ENCODE measurements around the gene GALNT9. TPM values are rescaled to one million over a fixed set of nuclear protein-coding genes. Genes with fewer than 3 reads are reported as not detected.
A peak's percentile ranks its signal among the peaks of the same experiment; 100 is the strongest.

The GALNT9 gene
- total RNA-seq, 6 experiments from 2014 or later = not detected

- DNase-seq (peak in 1 of 3 donors; percentile 44), ATAC-seq (no peak)
- 40% methylated on average over 4 of the region's 30 CpGs for WGBS (ENCODE audit: insufficient coverage, low coverage, low lambda C conversion rate, missing lambda C conversion rate)
- intact Hi-C loops (cut with DNase I) = no loop called here
- Histone ChIP-seq H3K36me3 (no peaks in the 10 kb centered on the region), H3K27ac (no peak overlapping the region), H3K4me3 (no peak overlapping the region), H3K27me3 (no peaks in the 10 kb centered on the region), H3K4me1 (no peaks in the 10 kb centered on the region), H3K9me3 (no peaks in the 10 kb centered on the region)
- TF ChIP-seq, protein P1, sequence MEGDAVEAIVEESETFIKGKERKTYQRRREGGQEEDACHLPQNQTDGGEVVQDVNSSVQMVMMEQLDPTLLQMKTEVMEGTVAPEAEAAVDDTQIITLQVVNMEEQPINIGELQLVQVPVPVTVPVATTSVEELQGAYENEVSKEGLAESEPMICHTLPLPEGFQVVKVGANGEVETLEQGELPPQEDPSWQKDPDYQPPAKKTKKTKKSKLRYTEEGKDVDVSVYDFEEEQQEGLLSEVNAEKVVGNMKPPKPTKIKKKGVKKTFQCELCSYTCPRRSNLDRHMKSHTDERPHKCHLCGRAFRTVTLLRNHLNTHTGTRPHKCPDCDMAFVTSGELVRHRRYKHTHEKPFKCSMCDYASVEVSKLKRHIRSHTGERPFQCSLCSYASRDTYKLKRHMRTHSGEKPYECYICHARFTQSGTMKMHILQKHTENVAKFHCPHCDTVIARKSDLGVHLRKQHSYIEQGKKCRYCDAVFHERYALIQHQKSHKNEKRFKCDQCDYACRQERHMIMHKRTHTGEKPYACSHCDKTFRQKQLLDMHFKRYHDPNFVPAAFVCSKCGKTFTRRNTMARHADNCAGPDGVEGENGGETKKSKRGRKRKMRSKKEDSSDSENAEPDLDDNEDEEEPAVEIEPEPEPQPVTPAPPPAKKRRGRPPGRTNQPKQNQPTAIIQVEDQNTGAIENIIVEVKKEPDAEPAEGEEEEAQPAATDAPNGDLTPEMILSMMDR (IDR thresholded peaks at IDR 0.05) = no peak
- no peak for TF ChIP-seq POLR2A (IDR thresholded peaks at IDR 0.05)
These were observed 161.6 kb downstream of the GALNT9 start for GRCh38 chr12:132167611-132168310.

- TF ChIP-seq, protein P1 (IDR thresholded peaks at IDR 0.05) = no peak
- no peak for TF ChIP-seq POLR2A (IDR thresholded peaks at IDR 0.05)
- ATAC-seq (no peak), DNase-seq (peak in 1 of 3 donors; percentile 37)
- 86% methylated on average over 6 of the region's 10 CpGs for WGBS (ENCODE audit: insufficient coverage, low coverage, low lambda C conversion rate, missing lambda C conversion rate)
- Histone ChIP-seq H3K36me3 (no peaks in the 10 kb centered on the region), H3K9me3 (no peaks in the 10 kb centered on the region), H3K4me3 (no peak overlapping the region), H3K4me1 (peaks cover 0 to 4% (median 0%) of the 10 kb centered on the region in 4 donors), H3K27ac (no peak overlapping the region), H3K27me3 (no peaks in the 10 kb centered on the region)
- intact Hi-C loops (cut with DNase I) = no loop called here
These were observed 162.4 kb downstream of the GALNT9 start for GRCh38 chr12:132166801-132167591.

DNA sequence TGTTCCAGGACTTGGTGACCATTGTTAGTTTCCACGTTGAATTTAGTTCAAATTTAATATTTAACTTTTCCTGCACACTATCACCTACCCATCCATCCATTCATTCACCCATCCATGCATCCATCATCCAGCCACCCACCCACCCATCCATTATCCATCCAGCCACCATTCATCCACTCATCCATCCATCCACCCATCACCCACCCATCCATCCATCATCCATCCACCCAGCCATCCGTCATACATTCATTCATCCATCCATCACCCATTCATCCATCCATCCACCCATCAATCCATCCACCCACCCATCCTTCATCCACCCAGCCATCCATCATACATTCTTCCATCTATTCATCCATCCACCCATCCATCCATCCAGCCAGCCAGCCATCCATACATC, 163.3 kb downstream of the GALNT9 start:
- no peaks in the 10 kb centered on the region for H3K36me3 ChIP-seq
- DNase-seq = no peak

DNA sequence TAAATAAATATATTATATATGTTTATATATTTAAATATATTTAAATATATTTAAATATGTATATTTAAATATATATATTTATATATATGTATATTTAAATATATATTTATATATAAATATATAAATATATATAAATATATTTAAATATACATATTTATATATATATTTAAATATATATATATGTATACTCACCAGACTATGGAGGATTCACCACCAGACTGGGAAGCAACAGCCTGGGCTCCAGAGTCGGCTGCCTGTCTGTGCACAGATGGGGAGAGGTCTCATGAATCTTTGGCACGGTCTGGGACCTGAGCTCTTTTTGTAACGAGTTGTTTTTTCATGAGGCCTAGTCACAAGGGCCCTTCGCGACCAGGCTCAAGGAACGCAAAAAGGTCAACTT, 163.8 kb downstream of the GALNT9 start:
- H3K4me1 ChIP-seq = peaks cover 0 to 4% (median 0%) of the 10 kb centered on the region in 4 donors

More for the DNA sequence above, 163.3 kb downstream of the GALNT9 start:
- 80% methylated on average over 2 of the region's 2 CpGs for WGBS (ENCODE audit: insufficient coverage, low coverage, low lambda C conversion rate, missing lambda C conversion rate)
- ATAC-seq = no peak
- no peak for TF ChIP-seq POLR2A (IDR thresholded peaks at IDR 0.05)
- TF ChIP-seq, protein P1 (IDR thresholded peaks at IDR 0.05) = no peak
- no peaks in the 10 kb centered on the region for H3K27me3 ChIP-seq
- no peaks in the 10 kb centered on the region for H3K9me3 ChIP-seq
- intact Hi-C loops (cut with DNase I) = no loop called here
- H3K4me1 ChIP-seq = peaks cover 0 to 4% (median 0%) of the 10 kb centered on the region in 4 donors
- no peak overlapping the region for H3K27ac ChIP-seq
- H3K4me3 ChIP-seq = no peak overlapping the region

DNA sequence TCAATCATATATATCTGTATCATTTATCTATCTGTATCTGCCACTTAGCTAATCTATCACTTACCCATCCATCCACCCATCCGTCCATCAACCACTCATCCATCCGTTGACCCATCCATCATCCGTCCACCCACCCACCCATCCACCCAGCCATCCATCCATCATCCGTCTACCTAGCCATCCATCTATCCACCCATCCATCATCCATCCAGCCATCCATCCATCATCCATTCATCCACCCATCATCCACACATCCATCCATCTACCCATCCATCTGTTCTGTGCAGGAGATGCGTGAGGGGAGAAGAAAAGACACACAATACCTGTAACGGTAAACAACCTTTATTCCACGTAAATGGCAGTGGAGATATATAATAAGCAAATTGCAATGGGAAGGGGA, 165.0 kb downstream of the GALNT9 start:
- Histone ChIP-seq H3K36me3 (no peaks in the 10 kb centered on the region), H3K4me3 (no peak overlapping the region), H3K9me3 (no peaks in the 10 kb centered on the region), H3K27me3 (no peaks in the 10 kb centered on the region), H3K4me1 (peaks cover 0 to 4% (median 0%) of the 10 kb centered on the region in 4 donors), H3K27ac (no peak overlapping the region)
- TF ChIP-seq, protein P1 (IDR thresholded peaks at IDR 0.05) = no peak
- TF ChIP-seq POLR2A (IDR thresholded peaks at IDR 0.05) = no peak
- DNase-seq (no peak), ATAC-seq (no peak)
- WGBS (ENCODE audit: insufficient coverage, low coverage, low lambda C conversion rate, missing lambda C conversion rate) = 78% methylated on average over 7 of the region's 7 CpGs
- intact Hi-C loops (cut with DNase I) = no loop called here

More for the DNA sequence above, 163.8 kb downstream of the GALNT9 start:
- H3K27ac ChIP-seq = no peak overlapping the region
- DNase-seq = no peak
- H3K27me3 ChIP-seq = no peaks in the 10 kb centered on the region
- H3K36me3 ChIP-seq = no peaks in the 10 kb centered on the region
- intact Hi-C loops (cut with DNase I) = no loop called here
- H3K4me3 ChIP-seq = no peak overlapping the region
- 96% methylated on average over 6 of the region's 6 CpGs for WGBS (ENCODE audit: insufficient coverage, low coverage, low lambda C conversion rate, missing lambda C conversion rate)
- no peaks in the 10 kb centered on the region for H3K9me3 ChIP-seq
- no peak for ATAC-seq
- TF ChIP-seq POLR2A (IDR thresholded peaks at IDR 0.05) = no peak

All from right lobe of liver (tissue), 6 donors.